KOPT-K1 (cell line): Measurements from ENCODE around the gene LRRC4B.

Experiments
- H3K27ac ChIP-seq: fragments of 200-600 bp; sonication (generic); 2 replicates; pipeline ENCODE4 v1.5.1; 2016; ENCODE audit warnings: antibody characterized with exemption, mild to moderate bottlenecking, low read depth, low read length; ENCODE audit not compliant: poor library complexity, severe bottlenecking
- H3K36me3 ChIP-seq: fragments of 200-600 bp; sonication (generic); 2 replicates; pipeline ENCODE4 v1.5.1; 2017; ENCODE audit warnings: antibody characterized with exemption, mild to moderate bottlenecking, low read length, moderate library complexity; ENCODE audit not compliant: insufficient read depth
- H3K9me3 ChIP-seq: fragments of 200-600 bp; sonication (generic); 2 replicates; pipeline ENCODE4 v1.5.1; 2017; ENCODE audit warnings: antibody characterized with exemption, low read length, mild to moderate bottlenecking; ENCODE audit not compliant: insufficient read depth, poor library complexity, severe bottlenecking

Gene LRRC4B

GRCh38 chr19:50550594-50550966 lies 17.7 kb downstream of the LRRC4B start:
- H3K27ac ChIP-seq = no peak overlapping the region
- no peaks in the 10 kb centered on the region for H3K36me3 ChIP-seq
- H3K9me3 ChIP-seq = no peaks in the 10 kb centered on the region

- Histone ChIP-seq H3K9me3 (no peaks in the 10 kb centered on the region), H3K36me3 (no peaks in the 10 kb centered on the region), H3K27ac (no peak overlapping the region)
Observed at GRCh38 chr19:50549927-50550593, 18.2 kb downstream of the LRRC4B start.

- Histone ChIP-seq H3K27ac (no peak overlapping the region), H3K36me3 (no peaks in the 10 kb centered on the region), H3K9me3 (no peaks in the 10 kb centered on the region)
Observed at GRCh38 chr19:50549059-50549926, 18.9 kb downstream of the LRRC4B start.

- Histone ChIP-seq H3K27ac (no peak overlapping the region), H3K36me3 (no peaks in the 10 kb centered on the region), H3K9me3 (no peaks in the 10 kb centered on the region)
Observed at GRCh38 chr19:50548191-50549058, 19.8 kb downstream of the LRRC4B start.

- no peak overlapping the region for H3K27ac ChIP-seq
Observed at GRCh38 chr19:50547385-50548190, 20.6 kb downstream of the LRRC4B start.

GRCh38 chr19:50546527-50547221 lies 21.6 kb downstream of the LRRC4B start:
- Histone ChIP-seq H3K9me3 (no peaks in the 10 kb centered on the region), H3K27ac (no peak overlapping the region), H3K36me3 (no peaks in the 10 kb centered on the region)

More at GRCh38 chr19:50547385-50548190, 20.6 kb downstream of the LRRC4B start:
- Histone ChIP-seq H3K9me3 (no peaks in the 10 kb centered on the region), H3K36me3 (no peaks in the 10 kb centered on the region)

- no peaks in the 10 kb centered on the region for H3K9me3 ChIP-seq
- H3K36me3 ChIP-seq = no peaks in the 10 kb centered on the region
- no peak overlapping the region for H3K27ac ChIP-seq
Observed at GRCh38 chr19:50542943-50543342, 25.3 kb downstream of the LRRC4B start.

GRCh38 chr19:50537769-50538230 lies 30.4 kb downstream of the LRRC4B start:
- Histone ChIP-seq H3K9me3 (peaks cover 9% of the 10 kb centered on the region), H3K36me3 (no peaks in the 10 kb centered on the region)

GRCh38 chr19:50537306-50537685 lies 30.9 kb downstream of the LRRC4B start:
- Histone ChIP-seq H3K27ac (no peak overlapping the region), H3K9me3 (peaks cover 15% of the 10 kb centered on the region), H3K36me3 (no peaks in the 10 kb centered on the region)

More at GRCh38 chr19:50537769-50538230, 30.4 kb downstream of the LRRC4B start:
- H3K27ac ChIP-seq = no peak overlapping the region

GRCh38 chr19:50536662-50537305 lies 31.5 kb downstream of the LRRC4B start:
- Histone ChIP-seq H3K9me3 (peaks cover 17% of the 10 kb centered on the region), H3K27ac (no peak overlapping the region), H3K36me3 (no peaks in the 10 kb centered on the region)

GRCh38 chr19:50535672-50536187 lies 32.5 kb downstream of the LRRC4B start:
- no peaks in the 10 kb centered on the region for H3K36me3 ChIP-seq
- H3K9me3 ChIP-seq = peaks cover 17% of the 10 kb centered on the region
- no peak overlapping the region for H3K27ac ChIP-seq

- peaks cover 17% of the 10 kb centered on the region for H3K9me3 ChIP-seq
Observed at GRCh38 chr19:50534478-50534877, 33.8 kb downstream of the LRRC4B start.

GRCh38 chr19:50532952-50533351 lies 35.3 kb downstream of the LRRC4B start:
- peaks cover 17% of the 10 kb centered on the region for H3K9me3 ChIP-seq
- H3K27ac ChIP-seq = no peak overlapping the region
- H3K36me3 ChIP-seq = no peaks in the 10 kb centered on the region

More at GRCh38 chr19:50534478-50534877, 33.8 kb downstream of the LRRC4B start:
- Histone ChIP-seq H3K36me3 (no peaks in the 10 kb centered on the region), H3K27ac (no peak overlapping the region)
